H9 (cell line): Measurements from ENCODE around the gene TMEM63B. TPM values are rescaled to one million over a fixed set of nuclear protein-coding genes. Genes with fewer than 3 reads are reported as not detected.

Experiments
- DNase-seq: peaks from one replicate; pipeline ENCODE4 v3.0.0-alpha.2; 2017
- H2AFZ ChIP-seq: one replicate; pipeline ENCODE4 v1.6.1; 2013; ENCODE audit warnings: mild to moderate bottlenecking, low read length, control low read depth, moderate library complexity
- H2AK5ac ChIP-seq: 2 replicates; pipeline ENCODE4 v1.6.1; 2013; ENCODE audit warnings: low read length, control low read depth, mixed read lengths; ENCODE audit not compliant: insufficient read length
- H2BK120ac ChIP-seq: one replicate; pipeline ENCODE4 v1.6.1; 2013; ENCODE audit warnings: low read depth, mild to moderate bottlenecking, low read length, control low read depth, inconsistent platforms; ENCODE audit not compliant: poor library complexity, severe bottlenecking
- H2BK12ac ChIP-seq: 2 replicates; pipeline ENCODE4 v1.6.1; 2013; ENCODE audit warnings: low read length, control low read depth, mixed read lengths, low read depth; ENCODE audit not compliant: insufficient read length
- H2BK15ac ChIP-seq: 2 replicates; pipeline ENCODE4 v1.6.1; 2013; ENCODE audit warnings: low read depth, low read length, control low read depth
- H2BK20ac ChIP-seq: one replicate; pipeline ENCODE4 v1.6.1; 2013; ENCODE audit warnings: low read depth, mild to moderate bottlenecking, low read length, control low read depth, inconsistent platforms; ENCODE audit not compliant: poor library complexity, severe bottlenecking
- H2BK5ac ChIP-seq: 2 replicates; pipeline ENCODE4 v1.6.1; 2013; ENCODE audit warnings: low read length, control low read depth, mixed read lengths; ENCODE audit not compliant: insufficient read length
- H3K14ac ChIP-seq: 2 replicates; pipeline ENCODE4 v1.6.1; 2013; ENCODE audit warnings: low read length, control low read depth; ENCODE audit not compliant: insufficient read depth
- H3K18ac ChIP-seq: 2 replicates; pipeline ENCODE4 v1.6.1; 2013; ENCODE audit warnings: low read depth, mild to moderate bottlenecking, mixed read lengths, low read length, control low read depth; ENCODE audit not compliant: insufficient read length
- H3K23ac ChIP-seq: 2 replicates; pipeline ENCODE4 v1.6.1; 2013; ENCODE audit warnings: low read length, control low read depth, mixed read lengths, low read depth; ENCODE audit not compliant: insufficient read length
- H3K23me2 ChIP-seq: 2 replicates; pipeline ENCODE4 v1.6.1; 2013; ENCODE audit warnings: low read depth, mild to moderate bottlenecking, mixed read lengths, low read length, control low read depth; ENCODE audit not compliant: insufficient read length, poor library complexity, severe bottlenecking
- H3K27ac ChIP-seq: 2 replicates; pipeline ENCODE4 v1.5.1; 2013; ENCODE audit warnings: low read length, control low read depth, mixed read lengths, low read depth; ENCODE audit not compliant: insufficient read length
- H3K27me3 ChIP-seq: 2 replicates; pipeline ENCODE4 v1.6.1; 2013; ENCODE audit warnings: low read length, control low read depth, inconsistent platforms; ENCODE audit not compliant: insufficient read depth
- H3K4ac ChIP-seq: 2 replicates; pipeline ENCODE4 v1.6.1; 2013; ENCODE audit warnings: low read depth, mild to moderate bottlenecking, control low read depth, inconsistent platforms, low read length, moderate library complexity
- H3K4me1 ChIP-seq: 2 replicates; pipeline ENCODE4 v1.6.1; 2013; ENCODE audit warnings: low read length, control low read depth, inconsistent platforms; ENCODE audit not compliant: insufficient read depth
- H3K4me2 ChIP-seq: 2 replicates; pipeline ENCODE4 v1.6.1; 2013; ENCODE audit warnings: low read length, control low read depth, mixed read lengths; ENCODE audit not compliant: insufficient read length, insufficient read depth
- H3K56ac ChIP-seq: 2 replicates; pipeline ENCODE4 v1.6.1; 2013; ENCODE audit warnings: low read depth, mild to moderate bottlenecking, mixed read lengths, low read length, control low read depth; ENCODE audit not compliant: insufficient read length
- H3K79me1 ChIP-seq: 2 replicates; pipeline ENCODE4 v1.6.1; 2013; ENCODE audit warnings: low read depth, mild to moderate bottlenecking, moderate library complexity, low read length, control low read depth, inconsistent platforms; ENCODE audit not compliant: insufficient read depth, poor library complexity, severe bottlenecking
- H3K79me2 ChIP-seq: 2 replicates; pipeline ENCODE4 v1.6.1; 2013; ENCODE audit warnings: low read length, control low read depth, inconsistent platforms; ENCODE audit not compliant: insufficient read depth
- H3K9ac ChIP-seq: 2 replicates; pipeline ENCODE4 v1.6.1; 2013; ENCODE audit warnings: low read length, control low read depth, mixed read lengths; ENCODE audit not compliant: insufficient read length; ENCODE audit errors: extremely low read depth
- H3K9me3 ChIP-seq: one replicate; pipeline ENCODE4 v1.6.1; 2013; ENCODE audit warnings: low read depth, low read length, inconsistent platforms; ENCODE audit not compliant: control insufficient read depth
- H3T11ph ChIP-seq: one replicate; pipeline ENCODE4 v1.6.1; 2013; ENCODE audit warnings: mild to moderate bottlenecking, low read length, control low read depth, inconsistent platforms
- H4K20me1 ChIP-seq: one replicate; pipeline ENCODE4 v1.6.1; 2013; ENCODE audit not compliant: control insufficient read depth, insufficient read length, insufficient read depth
- H4K5ac ChIP-seq: 2 replicates; pipeline ENCODE4 v1.6.1; 2013; ENCODE audit warnings: low read depth, mild to moderate bottlenecking, mixed read lengths, low read length, control low read depth; ENCODE audit not compliant: insufficient read length
- H4K8ac ChIP-seq: replicated peaks from 2 replicates; pipeline ENCODE4 v1.6.1; 2013; ENCODE audit warnings: low read length, control low read depth, mixed read lengths, low read depth; ENCODE audit not compliant: insufficient read length
- H4K91ac ChIP-seq: 2 replicates; pipeline ENCODE4 v1.6.1; 2013; ENCODE audit warnings: low read depth, mild to moderate bottlenecking, moderate library complexity, mixed read lengths, low read length, control low read depth; ENCODE audit not compliant: insufficient read length
- H3K27ac Mint-ChIP-seq, 3 experiments: 2 replicates in 2 of 3; 3 replicates in 1 of 3; pipeline ENCODE4 v1.8.0; 2020 to 2021; ENCODE audit warnings: mixed read lengths in 3 of 3, mild to moderate bottlenecking in 1 of 3, moderate library complexity in 1 of 3
- H3K27me3 Mint-ChIP-seq: 2 replicates; pipeline ENCODE4 v1.8.0; 2021; ENCODE audit warnings: low read depth, mild to moderate bottlenecking, moderate library complexity, mixed read lengths
- H3K36me3 Mint-ChIP-seq, 3 experiments: 2 replicates in 2 of 3; 3 replicates in 1 of 3; pipeline ENCODE4 v1.8.0; 2020 to 2021; ENCODE audit warnings: low read depth in 3 of 3, mixed read lengths in 3 of 3; ENCODE audit not compliant: insufficient read depth in 1 of 3
- H3K4me1 Mint-ChIP-seq, 2 experiments: 2 replicates each; pipeline ENCODE4 v1.8.0; 2020; ENCODE audit warnings: mixed read lengths in 2 of 2
- H3K4me3 Mint-ChIP-seq, 2 experiments: 2 replicates in 1 of 2; 3 replicates in 1 of 2; pipeline ENCODE4 v1.8.0; 2020 to 2021; ENCODE audit warnings: mild to moderate bottlenecking in 2 of 2, mixed read lengths in 2 of 2, moderate library complexity in 1 of 2
- H3K9me3 Mint-ChIP-seq, 2 experiments: 2 replicates in 1 of 2; 3 replicates in 1 of 2; pipeline ENCODE4 v1.8.0; 2020; ENCODE audit warnings: mild to moderate bottlenecking in 2 of 2, mixed read lengths in 2 of 2, moderate library complexity in 1 of 2
- CTCF ChIP-seq: fragments of 200-600 bp; sonication (generic); conservative IDR thresholded peaks from 3 replicates; pipeline ENCODE4 v1.8.0; 2021; ENCODE audit warnings: antibody characterized with exemption, mild to moderate bottlenecking
- WGBS: extraction: QIAGEN DNeasy Blood & Tissue Kit; methylation state at CpG from one replicate; pipeline ENCODE4 v1.1.7; 2013; ENCODE audit warnings: missing lambda C conversion rate, low lambda C conversion rate, mixed read lengths; ENCODE audit not compliant: insufficient read length; ENCODE audit errors: extremely low coverage; 5-methylcytosine and 5-hydroxymethylcytosine counted together
- total RNA-seq: library from RNA; stranded (reverse); gene quantifications from 2 replicates; pipeline ENCODE4 v1.2.1, GENCODE V29; 2021

TMEM63B gene
- total RNA-seq, 1 experiment from 2014 or later = 56.3 TPM

DNA sequence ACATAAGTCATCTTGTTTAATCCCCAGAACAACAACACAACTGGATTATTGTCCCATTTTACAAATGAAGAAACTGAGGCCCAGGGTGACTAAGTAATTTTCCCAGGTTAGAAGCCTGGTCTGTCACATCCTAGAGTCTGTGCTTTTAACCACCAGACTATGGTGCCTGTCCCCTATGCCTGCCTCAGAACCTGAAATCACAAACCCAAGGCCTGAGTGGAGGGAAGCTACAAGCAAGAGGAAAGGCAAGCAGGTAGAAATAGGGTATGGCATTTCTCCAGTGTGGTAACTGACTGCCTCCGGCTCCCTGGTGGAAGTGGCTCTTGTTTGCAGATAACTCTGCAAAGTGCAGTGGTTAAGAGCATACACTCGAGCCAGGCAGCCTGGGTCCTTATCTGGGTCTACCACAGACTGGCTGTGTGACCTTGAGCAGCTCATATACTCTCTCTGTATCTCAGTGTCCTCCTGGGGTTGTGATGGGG, 2.5 kb downstream of the TMEM63B start:
- Mint-ChIP-seq H3K36me3 (peaks cover 5 to 9% (median 8%) of the 10 kb centered on the region in 3 experiments; a peak in 6 of 7 replicates), H3K27ac (no peak overlapping the region), H3K4me3 (no peak overlapping the region), H3K9me3 (no peaks in the 10 kb centered on the region), H3K27me3 (no peaks in the 10 kb centered on the region; the same call in 1 of the 2 replicates), H3K4me1 (peaks cover 44 to 58% of the 10 kb centered on the region in 2 experiments)
- Histone ChIP-seq H3K79me1 (no peaks in the 10 kb centered on the region), H4K5ac (no peak overlapping the region), H2AFZ (no peak overlapping the region), H3K14ac (no peak overlapping the region), H3K9me3 (no peaks in the 10 kb centered on the region), H3K56ac (no peak overlapping the region), H2BK5ac (no peak overlapping the region), H3K4ac (no peak overlapping the region), H3T11ph (no peak overlapping the region), H2BK120ac (no peak overlapping the region), H3K23ac (no peak overlapping the region), H2BK12ac (no peak overlapping the region), H4K20me1 (peaks cover 3% of the 10 kb centered on the region), H3K23me2 (peaks cover 12% of the 10 kb centered on the region), H3K27me3 (no peaks in the 10 kb centered on the region), H2BK15ac (no peak overlapping the region), H2AK5ac (no peak overlapping the region), H3K79me2 (peaks cover 20% of the 10 kb centered on the region; the same call in 1 of the 2 replicates), H3K4me1 (no peaks in the 10 kb centered on the region), H4K91ac (no peak overlapping the region), H3K4me2 (no peak overlapping the region), H4K8ac (no peak overlapping the region), H3K9ac (no peak overlapping the region), H3K27ac (no peak overlapping the region), H2BK20ac (no peak overlapping the region), H3K18ac (no peak overlapping the region)
- TF ChIP-seq CTCF = no peak
- no peak for DNase-seq
- no CpG with 5 or more reads among the region's 2 CpGs for WGBS
